SU-DHL-6 (cell line): ENCODE measurements around the gene ATOH8.

ENCODE experiments used
- H2AFZ ChIP-seq: fragments of 200-600 bp; sonication (generic); 2 replicates; pipeline ENCODE4 v1.6.1; 2014; ENCODE audit warnings: low read depth, mild to moderate bottlenecking, moderate library complexity, mixed read lengths, antibody characterized with exemption, low read length; ENCODE audit not compliant: severe bottlenecking
- H3F3A ChIP-seq: fragments of 200-600 bp; shearing (Covaris generic); 2 replicates; pipeline ENCODE4 v1.6.0; 2016; ENCODE audit warnings: antibody characterized with exemption, mild to moderate bottlenecking; ENCODE audit not compliant: insufficient read depth
- H3K27ac ChIP-seq: fragments of 200-600 bp; sonication (generic); 2 replicates; pipeline ENCODE4 v1.5.1; 2016; ENCODE audit warnings: low read depth, mild to moderate bottlenecking, low read length, moderate library complexity, mixed read lengths
- H3K27me3 ChIP-seq: fragments of 200-600 bp; sonication (generic), shearing (Covaris generic); 2 replicates; pipeline ENCODE4 v1.6.0; 2014; ENCODE audit warnings: mild to moderate bottlenecking, low read length
- H3K36me3 ChIP-seq: fragments of 200-600 bp; sonication (generic); 2 replicates; pipeline ENCODE4 v1.6.1; 2014; ENCODE audit warnings: mild to moderate bottlenecking, low read length, mixed read lengths
- H3K4me2 ChIP-seq: fragments of 300-600, 200-600 bp; shearing (Covaris generic), sonication (generic); 2 replicates; pipeline ENCODE4 v1.6.0; 2014; ENCODE audit warnings: low read length, low read depth, mild to moderate bottlenecking; ENCODE audit not compliant: poor library complexity, severe bottlenecking
- H3K4me3 ChIP-seq: fragments of 200-600 bp; sonication (generic); 2 replicates; pipeline ENCODE4 v1.5.1; 2014; ENCODE audit warnings: antibody characterized with exemption, low read length, mild to moderate bottlenecking, mixed read lengths; ENCODE audit not compliant: insufficient read depth, poor library complexity, severe bottlenecking
- H3K79me2 ChIP-seq: fragments of 200-600 bp; sonication (generic); 2 replicates; pipeline ENCODE4 v1.6.1; 2014; ENCODE audit warnings: mild to moderate bottlenecking, low read length, moderate library complexity; ENCODE audit not compliant: insufficient read depth
- H3K9ac ChIP-seq: fragments of 200-600 bp; sonication (generic); 2 replicates; pipeline ENCODE4 v1.7.0; 2014; ENCODE audit warnings: mild to moderate bottlenecking, low read length
- H3K9me2 ChIP-seq: fragments of 200-600 bp; sonication (generic); replicated peaks from 2 replicates; pipeline ENCODE4 v1.6.1; 2014; ENCODE audit warnings: low read length; ENCODE audit not compliant: insufficient read depth
- H3K9me3 ChIP-seq: fragments of 200-600 bp; sonication (generic); 2 replicates; pipeline ENCODE4 v1.6.1; 2014; ENCODE audit warnings: low read length, mixed read lengths; ENCODE audit not compliant: insufficient read depth
- H4K20me1 ChIP-seq: fragments of 200-600 bp; sonication (generic); 2 replicates; pipeline ENCODE4 v1.6.1; 2014; ENCODE audit warnings: low read depth, mild to moderate bottlenecking, antibody characterized with exemption, low read length, moderate library complexity, mixed read lengths
- EZH2phosphoT487 ChIP-seq: fragments of 200-600 bp; sonication (generic), shearing (Covaris generic); conservative IDR thresholded peaks from 2 replicates; pipeline ENCODE4 v1.6.1; 2018; ENCODE audit warnings: mild to moderate bottlenecking, antibody characterized with exemption, low read length, moderate library complexity, mixed read lengths
- TF ChIP-seq, protein P1 (sequence below): fragments of 200-600 bp; sonication (generic); IDR thresholded peaks from one replicate; pipeline ENCODE4 v1.5.1; 2017; ENCODE audit warnings: antibody characterized with exemption, mild to moderate bottlenecking, low read length, moderate library complexity; ENCODE audit not compliant: insufficient read depth, poor library complexity, severe bottlenecking

The ATOH8 gene

GRCh38 chr2:85784474-85784986 is 30.7 kb downstream of the ATOH8 start:
- H3K4me3 ChIP-seq: no peak overlapping the region
- no peaks in the 10 kb centered on the region for H3F3A ChIP-seq
- no peaks in the 10 kb centered on the region for H3K9me3 ChIP-seq
- H3K79me2 ChIP-seq: no peaks in the 10 kb centered on the region
- H4K20me1 ChIP-seq: no peaks in the 10 kb centered on the region
- no peak overlapping the region for H2AFZ ChIP-seq
- no peaks in the 10 kb centered on the region for H3K27me3 ChIP-seq
- H3K36me3 ChIP-seq: no peaks in the 10 kb centered on the region
- no peak for TF ChIP-seq EZH2phosphoT487
- TF ChIP-seq, protein P1, sequence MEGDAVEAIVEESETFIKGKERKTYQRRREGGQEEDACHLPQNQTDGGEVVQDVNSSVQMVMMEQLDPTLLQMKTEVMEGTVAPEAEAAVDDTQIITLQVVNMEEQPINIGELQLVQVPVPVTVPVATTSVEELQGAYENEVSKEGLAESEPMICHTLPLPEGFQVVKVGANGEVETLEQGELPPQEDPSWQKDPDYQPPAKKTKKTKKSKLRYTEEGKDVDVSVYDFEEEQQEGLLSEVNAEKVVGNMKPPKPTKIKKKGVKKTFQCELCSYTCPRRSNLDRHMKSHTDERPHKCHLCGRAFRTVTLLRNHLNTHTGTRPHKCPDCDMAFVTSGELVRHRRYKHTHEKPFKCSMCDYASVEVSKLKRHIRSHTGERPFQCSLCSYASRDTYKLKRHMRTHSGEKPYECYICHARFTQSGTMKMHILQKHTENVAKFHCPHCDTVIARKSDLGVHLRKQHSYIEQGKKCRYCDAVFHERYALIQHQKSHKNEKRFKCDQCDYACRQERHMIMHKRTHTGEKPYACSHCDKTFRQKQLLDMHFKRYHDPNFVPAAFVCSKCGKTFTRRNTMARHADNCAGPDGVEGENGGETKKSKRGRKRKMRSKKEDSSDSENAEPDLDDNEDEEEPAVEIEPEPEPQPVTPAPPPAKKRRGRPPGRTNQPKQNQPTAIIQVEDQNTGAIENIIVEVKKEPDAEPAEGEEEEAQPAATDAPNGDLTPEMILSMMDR: no peak
- H3K4me2 ChIP-seq: no peak overlapping the region
- H3K27ac ChIP-seq: no peak overlapping the region
- no peaks in the 10 kb centered on the region for H3K9me2 ChIP-seq
- no peak overlapping the region for H3K9ac ChIP-seq

GRCh38 chr2:85785027-85785822 is 31.4 kb downstream of the ATOH8 start:
- Histone ChIP-seq H3K27ac (no peak overlapping the region), H3K9ac (no peak overlapping the region), H3K9me2 (no peaks in the 10 kb centered on the region), H3K27me3 (no peaks in the 10 kb centered on the region), H3K9me3 (no peaks in the 10 kb centered on the region), H3K4me2 (no peak overlapping the region), H3K36me3 (no peaks in the 10 kb centered on the region), H3F3A (no peaks in the 10 kb centered on the region), H3K79me2 (no peaks in the 10 kb centered on the region), H4K20me1 (no peaks in the 10 kb centered on the region), H3K4me3 (no peak overlapping the region), H2AFZ (no peak overlapping the region)
- TF ChIP-seq, protein P1: no peak
- no peak for TF ChIP-seq EZH2phosphoT487

- H3K27me3 ChIP-seq: no peaks in the 10 kb centered on the region
- no peaks in the 10 kb centered on the region for H3K36me3 ChIP-seq
- H3K9me2 ChIP-seq: no peaks in the 10 kb centered on the region
- no peaks in the 10 kb centered on the region for H3K9me3 ChIP-seq
- TF ChIP-seq EZH2phosphoT487: no peak
- TF ChIP-seq, protein P1: no peak
- no peaks in the 10 kb centered on the region for H3F3A ChIP-seq
- no peak overlapping the region for H3K27ac ChIP-seq
- H3K4me2 ChIP-seq: no peak overlapping the region
- no peak overlapping the region for H2AFZ ChIP-seq
- no peak overlapping the region for H3K4me3 ChIP-seq
- no peak overlapping the region for H3K9ac ChIP-seq
- H4K20me1 ChIP-seq: no peaks in the 10 kb centered on the region
- H3K79me2 ChIP-seq: no peaks in the 10 kb centered on the region
Observed at GRCh38 chr2:85785871-85786270, 32.1 kb downstream of the ATOH8 start.
